Measurements from ENCODE around the gene CLN5. TPM values are rescaled to one million over a fixed set of nuclear protein-coding genes. Genes with fewer than 3 reads are reported as not detected.

The CLN5 gene
- total RNA-seq = 24.5 and 27.8 TPM in 2 replicates

DNA sequence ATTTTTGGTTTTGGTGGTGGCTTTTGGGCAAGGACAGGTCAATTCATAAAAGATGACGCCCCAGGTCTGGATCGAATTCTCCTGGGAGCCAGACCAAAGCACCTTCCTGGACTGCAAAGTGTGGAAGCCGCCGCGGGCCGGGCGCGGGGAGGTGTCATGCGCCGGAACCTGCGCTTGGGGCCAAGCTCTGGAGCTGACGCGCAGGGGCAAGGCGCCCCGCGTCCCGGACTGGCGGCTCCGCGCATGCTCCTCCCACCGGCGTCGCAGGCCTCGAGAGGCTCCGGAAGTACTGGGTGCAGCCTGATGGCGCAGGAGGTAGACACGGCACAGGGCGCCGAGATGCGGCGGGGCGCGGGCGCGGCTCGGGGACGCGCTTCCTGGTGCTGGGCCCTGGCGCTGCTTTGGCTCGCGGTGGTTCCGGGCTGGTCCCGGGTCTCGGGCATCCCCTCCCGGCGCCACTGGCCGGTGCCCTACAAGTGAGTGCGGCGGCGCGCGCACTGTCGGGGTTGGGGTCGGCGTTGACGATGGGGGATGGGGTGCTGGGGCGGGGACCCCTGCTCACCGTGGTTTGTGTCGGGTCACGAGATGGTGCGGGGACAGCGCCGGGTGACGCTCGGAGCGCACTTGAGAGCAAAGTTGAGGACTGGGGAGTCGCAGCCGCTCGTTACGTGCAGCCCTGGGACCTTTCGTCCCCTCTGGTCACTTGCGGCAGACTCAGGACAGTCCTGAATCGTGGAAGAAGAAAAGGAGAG lies at the start of gene CLN5:
Gene CLN5 (plus strand): TSS at position 286 of the 752 bp plus-strand sequence. CDS start 18 bp downstream, at position 304.

DNA sequence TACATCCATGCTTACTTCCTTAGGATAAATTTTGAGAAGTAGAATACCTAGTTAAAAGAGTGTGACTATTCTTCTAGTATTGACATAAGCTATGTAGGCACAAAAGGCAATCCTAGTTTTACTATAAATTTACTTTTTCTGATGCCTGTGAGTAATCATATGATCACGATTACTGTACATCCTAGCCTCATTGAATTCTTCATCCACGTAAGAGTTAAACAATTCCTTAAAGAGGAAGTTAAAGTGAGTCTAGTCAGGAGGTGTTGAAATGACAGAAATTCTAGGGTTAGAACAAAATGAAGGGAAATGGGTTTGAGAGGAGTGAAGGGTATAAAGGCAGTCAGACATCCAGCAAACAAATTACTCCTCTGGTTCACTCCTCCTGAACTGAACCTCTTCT lies 43.7 kb upstream of the CLN5 start, which contains the start of gene ACOD1:
Gene ACOD1 (plus strand): TSS at position 363 of the 400 bp plus-strand sequence. CDS start 48 bp downstream, outside the sequence.

GRCh38 chr13:77026861-77027621 lies 35.2 kb downstream of the CLN5 start, which contains the start of gene FBXL3:
TSS of gene FBXL3 (minus strand) at chr13:77027159. CDS start at chr13:77021860, 5,299 bp downstream.

Other genes starting within 250 kb of the CLN5 start
- 11.2 and 79.5 TPM in 2 replicates for gene KCTD12, start 105.7 kb upstream of the CLN5 start, total RNA-seq
- gene ACOD1, start 43.6 kb upstream of the CLN5 start, total RNA-seq = not detected in 2 replicates
- gene FBXL3, start 35.1 kb downstream of the CLN5 start, total RNA-seq = 38.3 and 69.7 TPM in 2 replicates

Measured in placental pericyte (primary cell).